Measurements from ENCODE around the gene KDM4E.

DNA sequence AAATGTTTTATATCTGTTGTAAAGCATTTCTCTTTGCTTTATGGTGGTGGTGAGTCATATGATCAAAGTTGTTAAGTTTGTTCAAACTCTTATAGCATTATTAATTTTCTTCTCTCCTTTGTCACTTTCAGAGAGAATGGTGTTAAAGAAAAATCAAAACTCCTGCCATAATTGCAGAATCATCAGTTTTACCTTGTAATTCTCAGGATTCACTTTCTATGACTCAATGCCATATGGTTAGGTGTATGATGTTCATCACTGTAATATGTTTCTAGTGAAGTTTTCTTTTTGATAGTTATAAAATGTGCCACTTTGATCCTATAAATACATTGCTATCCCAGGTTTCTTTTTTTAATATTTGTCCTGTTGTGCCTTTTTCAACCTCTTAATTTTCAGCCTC lies 13.7 kb upstream of the KDM4E start:
- TF ChIP-seq ZNF239 (CRISPR knock-in tag; IDR thresholded peaks at IDR 0.05) (no peak), YY1 (IDR thresholded peaks at IDR 0.05; ENCODE audit: borderline replicate concordance in 1 of 3, control insufficient read depth in 1 of 3, extremely low read depth in 1 of 3, insufficient read depth in 3 of 3, insufficient read length in 1 of 3, insufficient replicate concordance in 2 of 3, low read depth in 1 of 3, low read length in 2 of 3) (no peak), PHF8 (IDR thresholded peaks at IDR 0.05; ENCODE audit: borderline replicate concordance, low read length) (no peak)
- TF ChIP-seq, protein P1, sequence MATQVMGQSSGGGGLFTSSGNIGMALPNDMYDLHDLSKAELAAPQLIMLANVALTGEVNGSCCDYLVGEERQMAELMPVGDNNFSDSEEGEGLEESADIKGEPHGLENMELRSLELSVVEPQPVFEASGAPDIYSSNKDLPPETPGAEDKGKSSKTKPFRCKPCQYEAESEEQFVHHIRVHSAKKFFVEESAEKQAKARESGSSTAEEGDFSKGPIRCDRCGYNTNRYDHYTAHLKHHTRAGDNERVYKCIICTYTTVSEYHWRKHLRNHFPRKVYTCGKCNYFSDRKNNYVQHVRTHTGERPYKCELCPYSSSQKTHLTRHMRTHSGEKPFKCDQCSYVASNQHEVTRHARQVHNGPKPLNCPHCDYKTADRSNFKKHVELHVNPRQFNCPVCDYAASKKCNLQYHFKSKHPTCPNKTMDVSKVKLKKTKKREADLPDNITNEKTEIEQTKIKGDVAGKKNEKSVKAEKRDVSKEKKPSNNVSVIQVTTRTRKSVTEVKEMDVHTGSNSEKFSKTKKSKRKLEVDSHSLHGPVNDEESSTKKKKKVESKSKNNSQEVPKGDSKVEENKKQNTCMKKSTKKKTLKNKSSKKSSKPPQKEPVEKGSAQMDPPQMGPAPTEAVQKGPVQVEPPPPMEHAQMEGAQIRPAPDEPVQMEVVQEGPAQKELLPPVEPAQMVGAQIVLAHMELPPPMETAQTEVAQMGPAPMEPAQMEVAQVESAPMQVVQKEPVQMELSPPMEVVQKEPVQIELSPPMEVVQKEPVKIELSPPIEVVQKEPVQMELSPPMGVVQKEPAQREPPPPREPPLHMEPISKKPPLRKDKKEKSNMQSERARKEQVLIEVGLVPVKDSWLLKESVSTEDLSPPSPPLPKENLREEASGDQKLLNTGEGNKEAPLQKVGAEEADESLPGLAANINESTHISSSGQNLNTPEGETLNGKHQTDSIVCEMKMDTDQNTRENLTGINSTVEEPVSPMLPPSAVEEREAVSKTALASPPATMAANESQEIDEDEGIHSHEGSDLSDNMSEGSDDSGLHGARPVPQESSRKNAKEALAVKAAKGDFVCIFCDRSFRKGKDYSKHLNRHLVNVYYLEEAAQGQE (IDR thresholded peaks at IDR 0.05; ENCODE audit: borderline replicate concordance) = no peak
- TF ChIP-seq, protein P1 (CRISPR knock-in tag; IDR thresholded peaks at IDR 0.05; ENCODE audit: low read depth) = no peak

Measured in K562 (cell line).